Uterus (tissue), 2 donors: ENCODE data around the gene AGL.

ENCODE experiments used
- CTCF ChIP-seq, 4 experiments: fragments of 200-600 bp in 2 of 4; fragments of 450-650 bp in 2 of 4; sonication (generic) in 2 of 4; IDR thresholded peaks; one replicate each; pipeline ENCODE4 v1.5.1; 2016 to 2019; ENCODE audit warnings: antibody characterized with exemption in 4 of 4, mild to moderate bottlenecking in 2 of 4, moderate library complexity in 1 of 4
- POLR2A ChIP-seq, 2 donors: fragments of 450-650 bp; IDR thresholded peaks; one replicate each; pipeline ENCODE4 v1.6.1; 2016; ENCODE audit warnings: antibody characterized with exemption in 2 of 2, mild to moderate bottlenecking in 1 of 2, moderate library complexity in 1 of 2

DNA sequence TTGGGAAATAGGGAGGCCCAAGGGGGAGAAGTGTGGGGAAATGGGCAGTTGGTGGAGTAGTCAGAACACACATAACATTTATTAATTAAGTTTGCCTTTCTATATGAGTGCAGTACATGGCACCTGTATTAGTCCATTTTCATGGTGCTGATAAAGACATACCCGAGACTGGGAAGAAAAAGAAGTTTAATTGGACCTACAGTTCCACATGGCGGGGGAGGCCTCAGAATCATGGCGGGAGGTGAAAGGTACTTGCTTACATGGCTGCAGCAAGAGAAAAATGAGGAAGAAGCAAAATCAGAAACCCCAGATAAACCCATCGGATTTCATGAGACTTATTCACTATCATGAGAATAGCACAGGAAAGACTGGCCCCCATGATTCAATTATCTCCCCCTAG lies 118.1 kb downstream of the AGL start:
- TF ChIP-seq CTCF (IDR thresholded peaks at IDR 0.05) (no peak), POLR2A (IDR thresholded peaks at IDR 0.05) (no peak)
